HG02571 (cell line): ENCODE data around the gene PDE6C.
"Not testable (repeated sequence)": the region's sequence is repeated elsewhere in the genome, so short reads cannot be mapped to it uniquely, and the experiment has no call there.

Experiments used
- ATAC-seq: cut with Tn5 transposase; IDR thresholded peaks from one replicate; pipeline ENCODE4 v1.9.1; 2021; ENCODE audit warnings: mild to moderate bottlenecking, moderate library complexity; ENCODE audit not compliant: unreplicated experiment

The PDE6C gene

DNA sequence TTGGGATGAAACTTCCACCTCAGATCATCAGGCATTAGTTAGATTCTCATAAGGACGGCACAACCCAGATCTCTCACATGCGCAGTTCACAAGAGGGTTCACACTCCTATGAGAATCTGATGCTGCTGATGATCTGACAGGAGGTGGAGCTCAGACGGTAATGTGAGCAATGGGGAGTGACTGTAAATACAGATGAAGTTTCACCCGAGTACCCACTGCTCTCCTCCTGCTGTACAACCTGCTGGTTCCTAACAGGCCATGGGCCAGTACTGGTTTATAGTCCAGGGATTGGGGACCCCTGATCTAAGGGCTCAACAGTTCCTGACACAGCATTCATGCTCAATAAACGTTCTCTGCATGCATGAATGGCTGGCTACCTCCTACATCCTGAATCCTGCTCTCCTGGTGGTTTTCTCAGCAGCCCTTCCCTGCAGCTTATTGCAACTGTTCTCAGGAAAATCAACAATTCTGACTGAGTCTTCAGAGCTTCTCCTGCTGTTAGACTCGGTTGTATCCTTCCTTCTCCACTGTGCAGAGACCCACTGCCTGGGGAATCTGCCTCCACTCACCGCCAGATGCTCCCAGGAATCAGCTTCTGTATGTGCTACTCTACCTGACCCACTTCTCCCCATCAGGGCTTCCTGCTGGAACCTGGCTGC, 17.4 kb downstream of the PDE6C start:
- no peak for ATAC-seq

DNA sequence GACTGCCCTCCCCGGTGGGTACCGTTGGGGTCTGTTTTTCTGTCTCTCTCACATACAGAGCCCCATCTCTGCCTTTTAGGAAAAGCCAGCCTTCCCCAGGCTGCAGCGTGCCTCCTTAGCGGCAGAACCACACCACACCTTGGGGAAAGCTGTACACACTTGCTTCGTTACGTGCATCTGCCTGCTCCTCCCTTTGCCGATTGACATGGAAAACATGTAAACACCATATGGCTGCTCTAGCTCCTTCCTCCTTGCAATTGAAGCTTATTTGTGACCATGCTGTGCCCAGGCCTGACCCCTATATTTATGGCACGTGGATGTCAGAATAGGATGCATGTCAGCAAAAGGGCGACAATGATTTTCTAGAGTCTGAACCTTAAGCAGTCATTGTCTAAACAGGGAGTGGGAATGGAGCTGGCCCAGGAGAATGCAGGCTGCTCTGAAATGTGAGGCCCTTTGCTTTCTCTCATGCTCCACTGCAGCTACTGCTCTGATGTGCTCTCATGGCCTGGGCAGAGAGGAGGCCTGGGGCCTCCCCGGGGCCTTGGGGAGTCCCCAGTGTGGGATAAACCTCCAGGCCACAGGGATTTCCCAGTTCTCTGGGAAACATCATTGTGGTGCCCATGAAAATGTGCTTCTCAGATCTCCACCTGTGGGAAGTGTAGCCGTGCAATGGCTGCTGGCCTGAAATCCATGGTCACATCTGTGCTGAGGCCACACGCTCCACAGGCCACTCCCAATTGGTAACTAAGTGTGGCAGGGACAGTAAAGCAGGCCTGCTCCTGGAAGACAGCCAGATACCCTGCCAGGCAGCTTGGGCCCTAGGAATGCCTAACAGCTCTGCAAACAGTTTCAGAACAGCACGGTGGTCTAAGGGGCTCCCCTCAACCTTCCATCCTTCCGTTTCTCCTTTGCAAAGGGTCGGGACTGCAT, 18.6 kb downstream of the PDE6C start:
- no peak for ATAC-seq

DNA sequence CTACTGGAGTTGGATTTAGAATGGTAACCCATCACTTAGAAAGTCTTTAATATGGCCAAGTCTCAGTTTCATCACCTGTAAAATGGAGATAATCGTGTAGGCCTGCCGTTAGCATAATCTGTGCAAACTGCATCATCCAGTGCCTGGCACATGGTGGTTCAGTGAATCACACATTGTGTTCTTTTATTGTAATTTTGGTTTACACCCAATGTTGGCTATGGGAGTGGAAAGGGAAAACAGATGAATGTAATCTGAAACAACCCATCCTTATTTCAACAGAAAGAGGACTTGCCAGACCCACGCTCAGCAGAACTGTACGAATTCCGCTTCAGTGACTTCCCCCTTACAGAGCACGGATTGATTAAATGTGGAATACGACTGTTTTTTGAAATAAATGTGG, 27.5 kb downstream of the PDE6C start:
- no peak for ATAC-seq

DNA sequence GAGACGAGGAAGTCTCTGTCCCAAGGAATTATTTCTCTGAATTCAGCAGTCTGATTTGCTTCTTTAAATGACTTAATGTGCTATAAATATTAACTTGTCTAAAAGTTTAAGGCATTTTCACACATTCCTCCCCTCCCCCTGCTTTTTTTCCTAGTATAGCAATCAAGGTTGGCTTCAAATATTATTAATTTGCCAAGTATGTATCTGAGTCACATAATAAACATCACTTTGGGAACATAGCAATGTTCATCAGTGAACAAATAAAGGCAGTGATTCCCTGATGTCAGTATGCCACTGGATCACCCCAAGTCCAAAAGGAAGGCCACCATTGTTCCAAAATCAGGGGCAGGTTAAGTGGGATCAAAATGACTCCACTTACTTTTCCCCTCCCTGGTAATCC, 40.5 kb downstream of the PDE6C start:
- no peak for ATAC-seq

DNA sequence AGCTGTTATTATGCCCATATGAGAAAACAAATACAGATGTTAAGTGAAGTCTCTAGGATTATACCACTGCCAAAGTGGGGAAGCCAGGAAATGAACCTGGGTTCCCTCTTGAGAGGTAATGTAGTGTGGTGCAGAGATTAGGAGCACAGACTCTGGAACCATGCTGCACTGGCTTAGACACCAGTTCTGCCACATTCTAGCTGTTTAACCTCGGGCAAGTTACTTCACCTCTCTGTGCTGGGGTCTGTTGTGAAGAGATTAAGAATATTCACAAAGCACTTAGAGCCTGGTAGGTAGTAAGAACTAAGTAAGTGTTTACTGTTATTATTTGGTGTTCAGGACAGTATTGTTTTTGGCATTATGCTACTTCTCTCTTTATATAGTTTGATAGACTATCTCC, 41.9 kb downstream of the PDE6C start:
- ATAC-seq: no peak

DNA sequence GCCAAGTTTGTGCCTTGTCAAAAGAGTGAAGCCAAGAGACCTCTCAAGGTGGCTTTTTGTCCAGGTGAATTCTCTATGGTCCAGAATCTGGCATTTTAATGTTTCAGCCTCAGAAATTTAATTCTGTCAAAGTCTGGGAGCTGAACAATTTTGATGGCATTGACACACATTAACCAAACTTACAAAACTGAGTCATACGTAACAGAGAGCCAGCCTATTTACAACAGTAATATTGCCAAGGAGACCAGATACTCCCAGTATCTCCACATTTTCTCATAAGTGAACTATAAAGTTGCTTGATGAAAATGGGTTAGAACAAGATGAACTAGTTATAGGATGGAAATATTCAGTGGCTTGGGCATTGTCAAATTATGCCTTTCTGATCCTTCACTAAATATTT, 43.8 kb downstream of the PDE6C start:
- ATAC-seq: no peak

DNA sequence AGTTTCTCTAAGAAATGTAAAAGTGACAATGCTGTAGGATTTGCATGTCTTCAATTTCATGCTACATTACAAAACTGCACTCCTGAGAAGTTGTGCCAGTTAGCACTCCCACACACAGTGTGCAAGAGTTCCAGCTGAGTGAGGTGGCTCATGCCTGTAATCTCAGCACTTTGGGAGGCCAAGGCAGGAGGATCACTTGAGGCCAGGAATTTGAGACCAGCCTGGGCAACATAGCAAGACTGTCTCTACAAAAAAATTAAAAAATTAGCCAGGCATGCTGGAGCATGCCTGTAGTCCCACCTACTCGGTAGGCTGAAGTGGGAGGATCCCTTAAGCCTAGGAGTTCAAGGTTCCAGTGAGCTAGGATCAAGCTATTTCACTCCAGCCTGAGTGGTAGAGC, 45.4 kb downstream of the PDE6C start:
- no peak for ATAC-seq

DNA sequence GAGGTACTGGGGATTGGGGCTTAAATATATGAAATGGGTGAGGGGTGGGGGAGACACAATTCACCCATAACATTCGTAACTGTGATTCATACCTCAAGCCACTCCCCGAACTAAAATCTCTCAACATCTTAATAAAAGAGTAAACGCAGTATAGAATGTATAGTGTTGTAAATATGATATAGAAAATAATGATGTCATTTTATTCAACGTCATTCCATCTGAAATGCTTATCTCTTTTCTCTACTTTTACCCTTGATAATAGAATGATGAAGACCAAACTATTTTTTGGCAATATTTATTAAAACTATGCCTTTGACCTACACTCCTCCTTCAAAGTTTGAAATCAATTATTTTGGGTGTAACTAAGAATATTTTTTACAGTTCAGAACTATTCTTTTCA, 53.7 kb downstream of the PDE6C start:
- no peak for ATAC-seq

DNA sequence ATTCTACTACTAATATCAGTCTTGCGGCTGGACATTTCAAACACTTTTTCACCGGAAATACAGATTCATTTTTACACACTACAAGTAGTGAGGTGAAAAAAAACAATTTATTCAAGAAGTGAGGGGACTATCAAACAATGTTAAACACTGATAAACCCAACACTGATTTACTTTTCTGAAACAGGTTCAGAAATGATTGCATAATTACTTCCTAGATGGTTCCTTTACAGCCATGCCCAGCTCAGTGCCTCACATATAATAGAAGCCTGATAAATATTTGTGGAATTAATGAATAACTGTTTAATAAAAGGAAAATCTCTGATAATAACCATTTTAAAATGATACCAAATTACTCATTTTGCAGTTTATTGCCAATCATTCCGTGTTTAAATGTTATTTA, 55.5 kb downstream of the PDE6C start:
- ATAC-seq: no peak

DNA sequence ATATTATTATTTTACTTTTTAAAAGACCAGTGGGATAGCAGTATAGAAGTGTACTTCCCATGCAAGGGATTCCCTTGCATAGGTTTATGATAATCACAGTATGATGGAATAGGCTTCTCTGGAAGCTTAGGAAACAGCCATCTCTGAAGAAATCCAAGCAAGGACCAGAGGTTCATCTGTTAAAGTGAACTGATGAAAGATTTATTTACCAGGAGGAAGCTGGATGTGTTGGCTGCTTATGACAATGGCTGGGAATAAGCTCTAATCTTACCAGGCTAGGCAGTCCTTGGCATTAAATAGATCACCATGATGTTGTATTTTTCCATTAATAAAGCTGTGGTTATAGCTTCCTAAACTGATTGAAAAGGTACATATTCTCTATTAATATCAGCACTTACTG, 58.0 kb downstream of the PDE6C start:
- no peak for ATAC-seq

DNA sequence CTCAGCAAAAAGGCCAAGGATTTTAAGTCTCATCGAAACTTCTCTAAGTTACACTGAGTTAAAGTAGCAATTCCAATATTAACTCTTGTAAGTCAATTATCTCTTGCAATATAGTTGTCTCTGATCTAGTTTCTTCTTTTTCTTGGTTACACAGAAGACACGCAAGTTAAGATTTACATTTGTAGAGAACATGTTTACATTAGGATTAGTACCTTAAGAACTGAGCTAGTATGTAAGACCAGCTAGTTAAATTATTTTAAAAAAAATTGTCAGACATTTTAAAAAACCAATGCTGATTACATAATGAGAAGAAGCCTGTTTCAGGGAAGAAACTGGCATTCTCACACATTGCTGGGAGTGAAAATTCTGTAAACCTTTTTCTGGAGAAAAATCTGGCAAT, 58.7 kb downstream of the PDE6C start:
- no peak for ATAC-seq

DNA sequence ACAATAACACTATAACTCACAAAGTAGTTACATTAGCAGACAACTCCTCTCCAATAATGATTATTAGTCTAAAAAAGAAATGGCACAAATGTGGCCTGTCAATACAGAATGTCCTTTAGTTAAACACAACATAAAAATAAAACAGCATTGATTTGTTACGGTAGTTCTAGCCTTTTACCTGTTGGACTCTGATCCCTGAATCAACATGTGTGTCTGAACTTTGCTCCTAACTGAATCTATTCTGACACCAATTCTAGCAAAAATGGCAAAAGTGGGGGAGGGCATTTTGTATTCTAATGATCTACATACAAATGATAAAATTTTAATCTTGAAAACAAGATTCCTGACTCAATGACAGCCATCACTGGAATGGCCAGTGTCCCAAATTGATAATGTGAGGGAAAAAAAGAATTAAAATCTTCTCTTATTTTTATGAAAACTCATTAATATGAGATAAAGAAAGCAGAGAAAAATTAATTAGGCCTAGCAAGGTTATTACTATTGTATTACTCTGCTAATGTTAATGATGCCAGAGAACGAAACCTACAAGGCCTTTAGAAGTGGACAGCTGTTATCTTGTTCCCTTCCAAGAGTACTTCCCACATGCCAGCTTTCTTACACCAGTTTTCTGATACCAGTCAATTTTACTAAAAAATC, 59.8 kb downstream of the PDE6C start:
- no peak for ATAC-seq

DNA sequence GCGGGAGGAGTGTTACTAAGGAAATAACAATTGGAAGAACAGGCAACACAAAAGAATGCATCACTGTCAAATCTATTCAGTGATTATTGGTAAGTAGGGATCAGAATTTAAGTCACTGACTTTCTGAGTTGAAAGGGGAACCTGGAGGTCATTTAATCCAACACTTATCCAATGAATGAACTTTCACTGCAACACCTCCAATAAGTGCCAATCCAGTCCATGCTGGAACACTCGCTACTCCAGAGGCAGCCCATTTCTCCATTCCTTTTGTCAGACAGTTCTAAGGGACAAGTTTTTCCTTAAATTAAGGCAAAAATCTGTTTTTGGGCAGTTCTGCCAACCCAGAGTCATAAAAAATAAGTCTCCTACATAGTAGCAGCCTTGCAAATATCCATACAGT, 60.6 kb downstream of the PDE6C start:
- ATAC-seq: no peak

DNA sequence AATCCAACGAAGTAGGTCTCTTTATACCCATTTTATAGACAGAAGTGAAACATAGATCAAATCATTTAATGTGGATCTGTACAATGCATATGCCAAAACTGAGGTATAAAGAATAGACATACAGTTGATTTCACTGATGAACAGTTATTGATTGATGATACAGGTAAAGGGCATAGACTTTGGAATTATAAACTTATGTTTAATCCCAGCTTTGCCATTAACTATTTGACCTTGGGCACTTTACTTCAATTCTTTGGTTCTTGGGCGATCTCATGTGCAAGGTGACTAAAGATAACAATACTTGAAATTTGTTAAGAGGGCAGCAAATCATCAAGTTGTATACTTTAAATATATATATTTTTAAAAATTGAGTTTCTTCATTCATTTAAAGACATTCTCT, 61.5 kb downstream of the PDE6C start:
- ATAC-seq: no peak

DNA sequence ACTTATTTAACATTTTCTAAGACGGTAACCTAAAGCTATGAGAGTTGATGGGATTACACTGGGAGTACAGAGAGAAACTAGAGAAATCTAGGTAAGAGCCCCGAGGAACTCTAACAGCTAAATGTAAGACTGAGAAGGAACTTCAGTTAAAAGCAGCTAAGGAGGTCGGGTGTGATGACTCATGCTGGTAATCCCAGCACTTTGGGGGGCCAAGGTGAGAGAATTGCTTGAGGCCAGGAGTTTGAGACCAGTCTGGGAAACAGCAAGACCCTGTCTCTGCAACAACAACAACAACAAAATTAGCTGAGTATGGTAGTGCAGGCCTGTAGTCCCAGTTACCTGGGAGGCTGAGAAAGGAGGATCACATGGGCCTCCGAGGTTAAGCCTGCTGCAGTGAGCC, 66.0 kb downstream of the PDE6C start:
- ATAC-seq: no peak

DNA sequence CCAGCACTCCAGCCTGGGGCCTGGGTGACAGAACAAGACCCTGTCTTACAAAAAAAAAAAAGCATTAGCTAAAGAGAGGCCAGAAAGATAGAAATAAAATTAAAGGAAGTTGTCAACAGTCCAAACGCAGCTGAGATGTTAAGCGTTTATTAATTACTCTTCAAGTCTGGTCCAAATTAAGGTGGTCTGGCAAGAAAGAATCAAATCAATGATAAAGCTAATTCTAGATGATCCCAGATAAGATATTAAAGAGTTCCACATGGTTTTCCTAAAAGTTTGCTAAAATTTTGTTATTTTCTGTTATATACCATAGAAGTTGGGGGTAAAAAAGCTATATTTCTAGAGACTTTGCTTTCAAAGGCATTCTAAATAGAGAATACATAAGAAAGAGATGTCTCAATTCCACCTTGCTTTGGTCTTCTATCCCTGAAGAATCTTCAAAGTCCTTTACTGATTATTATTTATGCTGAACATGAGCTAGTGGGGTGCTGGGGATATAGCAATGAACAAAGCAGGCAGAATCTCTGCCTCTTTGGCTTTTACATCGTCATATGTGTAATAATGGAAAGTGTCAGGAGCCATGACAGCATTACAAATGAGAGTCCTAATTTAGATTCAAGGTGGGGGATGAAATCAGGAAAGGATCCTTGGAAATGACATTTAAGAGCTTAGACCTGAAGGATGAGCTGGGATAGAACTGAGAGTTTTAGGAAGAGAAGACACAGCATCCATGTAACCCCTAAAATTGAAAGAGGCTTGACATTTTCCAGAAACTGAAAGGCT, 66.7 kb downstream of the PDE6C start:
- ATAC-seq: no peak

DNA sequence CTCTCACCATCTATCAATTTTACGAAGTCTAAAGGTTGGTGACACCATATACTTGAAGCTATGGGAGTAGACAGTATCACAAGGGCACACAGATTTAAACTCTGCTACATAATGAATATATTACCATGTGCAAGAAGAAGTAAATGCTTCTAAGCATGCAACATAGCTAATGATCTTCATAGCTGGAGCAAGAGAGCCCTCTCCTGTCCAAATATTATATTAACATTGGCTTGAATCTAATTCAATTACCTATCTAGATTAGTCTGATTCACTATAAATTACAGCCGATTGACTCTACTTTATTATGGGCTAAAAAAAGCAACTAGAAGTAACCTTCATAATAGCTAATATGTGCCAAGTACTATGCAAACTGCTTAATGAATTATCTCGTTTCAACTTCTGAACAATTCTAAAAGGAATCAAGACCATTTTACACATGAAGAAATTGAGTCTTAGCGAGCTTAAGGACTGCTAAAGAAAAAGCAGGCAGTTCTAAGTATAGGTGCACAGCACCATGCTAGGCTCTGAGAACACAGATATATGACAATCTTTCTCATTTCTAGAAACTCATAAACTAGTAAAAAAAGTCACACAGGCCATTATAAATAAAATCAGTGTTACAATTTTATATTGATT, 68.2 kb downstream of the PDE6C start:
- no peak for ATAC-seq

DNA sequence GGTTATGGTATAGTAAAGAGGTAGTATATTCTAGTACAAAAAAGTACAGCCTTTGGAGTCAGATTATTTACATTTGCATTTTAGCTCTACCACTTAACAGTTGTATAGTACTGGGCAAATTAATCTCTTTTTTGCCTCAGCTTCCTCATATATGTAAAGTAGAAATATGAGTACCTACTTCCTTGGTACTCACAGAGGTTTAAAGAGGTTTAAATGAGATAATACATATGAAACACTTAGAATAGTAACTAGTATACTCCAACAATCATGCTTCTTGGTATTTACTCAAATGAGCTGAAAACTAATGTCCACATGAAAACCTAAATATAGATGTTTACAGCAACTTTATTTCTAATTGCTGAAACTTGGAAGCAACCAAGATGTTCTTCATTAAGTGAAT, 75.4 kb downstream of the PDE6C start:
- ATAC-seq: no peak

DNA sequence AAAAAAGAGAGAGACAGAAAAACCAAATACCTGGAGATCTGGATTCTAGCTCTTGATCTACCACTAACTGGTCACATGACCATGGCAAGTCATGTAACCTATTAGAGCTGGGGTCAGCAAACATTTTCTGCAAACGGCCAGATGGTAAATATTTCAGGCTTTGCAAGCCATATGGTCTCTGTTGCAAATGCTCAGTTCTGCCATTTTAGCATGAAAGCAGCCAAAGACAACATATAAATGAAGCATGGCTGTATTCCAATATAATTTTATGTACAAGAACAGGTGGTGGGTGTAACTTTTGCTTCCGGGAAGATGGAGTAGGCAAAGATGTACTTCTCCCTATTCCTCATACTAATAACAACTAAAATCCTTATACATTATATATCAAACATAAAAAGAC, 83.4 kb downstream of the PDE6C start:
- no peak for ATAC-seq

DNA sequence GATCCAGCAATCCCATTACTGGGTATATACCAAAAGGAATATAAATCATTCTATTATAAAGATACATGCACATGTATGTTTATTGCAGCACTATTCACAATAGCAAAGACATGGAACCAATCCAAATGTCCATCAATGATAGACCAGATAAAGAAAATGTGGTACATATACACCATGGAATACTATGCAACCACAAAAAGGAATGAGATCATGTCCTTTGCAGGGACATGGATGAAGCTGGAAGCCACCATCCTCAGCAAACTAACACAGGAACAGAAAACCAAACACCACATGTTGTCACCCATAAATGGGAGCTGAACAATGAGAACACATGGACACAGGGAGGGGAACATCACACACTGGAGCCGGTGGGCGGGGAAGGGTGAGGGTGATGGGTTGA, 84.2 kb downstream of the PDE6C start:
- ATAC-seq: not testable (repeated sequence)

DNA sequence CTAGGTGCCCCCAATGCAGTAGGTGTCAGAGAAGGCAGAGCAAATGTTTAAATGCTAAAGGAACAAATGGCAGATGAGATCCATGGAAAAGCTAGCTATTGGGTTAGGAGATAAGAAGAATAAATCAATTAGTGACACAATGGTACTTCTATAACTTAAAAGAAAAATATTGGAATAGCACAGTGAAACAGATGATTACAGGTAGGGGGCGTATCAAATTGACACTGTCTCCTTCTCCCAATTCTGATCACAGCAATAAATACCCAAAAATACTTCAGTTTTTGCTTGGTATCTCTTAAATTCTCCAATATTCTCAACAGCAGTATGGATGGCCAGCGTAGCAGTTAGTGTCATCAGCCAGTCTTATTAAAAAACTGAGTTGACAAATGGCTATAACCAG, 84.9 kb downstream of the PDE6C start:
- no peak for ATAC-seq
